ENCODE measurements around the gene RIBC1. TPM values are rescaled to one million over a fixed set of nuclear protein-coding genes. Genes with fewer than 3 reads are reported as not detected.

The RIBC1 gene
- total and polyA plus RNA-seq, 9 of the 15 experiments (the other 6 are each of a cell fraction or from before 2014, with no cell fraction given), result 0.07 to 0.51 (median 0.44) TPM

DNA sequence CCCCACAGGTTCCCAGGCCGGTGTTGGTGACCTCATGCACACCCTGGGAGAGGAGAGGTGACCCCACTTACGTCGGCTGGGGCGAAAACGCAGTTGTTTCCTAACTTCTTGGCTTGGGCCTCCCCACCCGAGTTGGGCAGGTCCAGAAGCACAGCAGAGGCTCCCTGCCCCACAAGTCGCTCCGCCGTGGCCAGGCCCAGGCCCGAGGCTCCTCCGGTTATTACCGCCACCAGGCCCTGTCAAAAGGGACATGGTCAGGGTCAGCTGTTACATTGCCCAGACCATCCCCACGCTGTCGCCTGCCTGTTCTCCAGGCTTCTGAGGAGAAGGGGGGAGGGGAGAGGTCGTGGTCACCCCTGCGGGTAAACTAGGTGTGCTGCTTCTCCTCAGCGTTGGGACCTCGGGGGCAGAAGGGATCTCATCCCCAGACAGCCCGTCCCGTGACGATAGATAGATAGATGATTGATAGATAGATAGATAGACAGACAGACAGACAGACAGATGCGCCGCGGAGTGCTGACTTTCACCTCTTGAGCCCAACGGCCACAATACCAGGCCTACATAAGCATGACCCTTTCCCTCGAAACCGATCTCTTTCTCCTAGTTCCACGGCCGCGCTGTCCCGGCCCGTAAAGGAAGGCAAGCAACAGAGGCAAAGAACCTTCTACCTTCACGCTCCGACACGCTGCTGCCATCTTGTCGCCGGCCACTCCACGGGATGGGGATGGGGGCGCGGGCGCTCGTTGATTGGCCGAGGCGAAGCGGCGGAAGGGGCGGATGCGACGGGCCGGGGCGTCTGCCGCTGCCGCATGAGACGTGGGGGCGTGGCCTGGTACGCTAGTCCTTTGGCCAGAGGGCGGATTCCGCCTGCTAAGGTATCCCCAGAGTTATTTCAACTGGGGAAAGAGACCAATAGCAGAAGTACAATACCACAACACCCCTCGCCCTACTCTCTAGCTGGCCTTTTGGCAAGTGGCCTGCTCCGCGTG, 11.3 kb downstream of the RIBC1 start, which contains the start of gene HSD17B10 (continued):
- no peak for TF ChIP-seq ZFP1 (CRISPR knock-in tag; IDR thresholded peaks at IDR 0.05)
- TF ChIP-seq, protein P1, sequence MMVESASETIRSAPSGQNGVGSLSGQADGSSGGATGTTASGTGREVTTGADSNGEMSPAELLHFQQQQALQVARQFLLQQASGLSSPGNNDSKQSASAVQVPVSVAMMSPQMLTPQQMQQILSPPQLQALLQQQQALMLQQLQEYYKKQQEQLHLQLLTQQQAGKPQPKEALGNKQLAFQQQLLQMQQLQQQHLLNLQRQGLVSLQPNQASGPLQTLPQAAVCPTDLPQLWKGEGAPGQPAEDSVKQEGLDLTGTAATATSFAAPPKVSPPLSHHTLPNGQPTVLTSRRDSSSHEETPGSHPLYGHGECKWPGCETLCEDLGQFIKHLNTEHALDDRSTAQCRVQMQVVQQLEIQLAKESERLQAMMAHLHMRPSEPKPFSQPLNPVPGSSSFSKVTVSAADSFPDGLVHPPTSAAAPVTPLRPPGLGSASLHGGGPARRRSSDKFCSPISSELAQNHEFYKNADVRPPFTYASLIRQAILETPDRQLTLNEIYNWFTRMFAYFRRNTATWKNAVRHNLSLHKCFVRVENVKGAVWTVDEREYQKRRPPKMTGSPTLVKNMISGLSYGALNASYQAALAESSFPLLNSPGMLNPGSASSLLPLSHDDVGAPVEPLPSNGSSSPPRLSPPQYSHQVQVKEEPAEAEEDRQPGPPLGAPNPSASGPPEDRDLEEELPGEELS (CRISPR knock-in tag; IDR thresholded peaks at IDR 0.05; ENCODE audit: borderline replicate concordance), result no peak
- TF ChIP-seq CREBBP (IDR thresholded peaks at IDR 0.05; ENCODE audit: low read depth, low read length), result no peak
- TF ChIP-seq, protein P2, sequence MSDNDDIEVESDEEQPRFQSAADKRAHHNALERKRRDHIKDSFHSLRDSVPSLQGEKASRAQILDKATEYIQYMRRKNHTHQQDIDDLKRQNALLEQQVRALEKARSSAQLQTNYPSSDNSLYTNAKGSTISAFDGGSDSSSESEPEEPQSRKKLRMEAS (CRISPR knock-in tag; IDR thresholded peaks at IDR 0.05), result no peak
- peak; percentile 55 for TF ChIP-seq HNRNPLL (IDR thresholded peaks at IDR 0.05; ENCODE audit: low read depth, low read length, poor library complexity, severe bottlenecking)
- peak; percentile 80 for TF ChIP-seq KDM5B (IDR thresholded peaks at IDR 0.05; ENCODE audit: insufficient replicate concordance, low read depth, low read length)
- TF ChIP-seq, protein P3, sequence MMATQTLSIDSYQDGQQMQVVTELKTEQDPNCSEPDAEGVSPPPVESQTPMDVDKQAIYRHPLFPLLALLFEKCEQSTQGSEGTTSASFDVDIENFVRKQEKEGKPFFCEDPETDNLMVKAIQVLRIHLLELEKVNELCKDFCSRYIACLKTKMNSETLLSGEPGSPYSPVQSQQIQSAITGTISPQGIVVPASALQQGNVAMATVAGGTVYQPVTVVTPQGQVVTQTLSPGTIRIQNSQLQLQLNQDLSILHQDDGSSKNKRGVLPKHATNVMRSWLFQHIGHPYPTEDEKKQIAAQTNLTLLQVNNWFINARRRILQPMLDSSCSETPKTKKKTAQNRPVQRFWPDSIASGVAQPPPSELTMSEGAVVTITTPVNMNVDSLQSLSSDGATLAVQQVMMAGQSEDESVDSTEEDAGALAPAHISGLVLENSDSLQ (IDR thresholded peaks at IDR 0.05), result peak; percentile 66
- no peak for TF ChIP-seq TOE1 (IDR thresholded peaks at IDR 0.05; ENCODE audit: borderline replicate concordance)
- TF ChIP-seq TOE1 (CRISPR knock-in tag; IDR thresholded peaks at IDR 0.05; ENCODE audit: borderline replicate concordance, low read depth), result no peak
- TF ChIP-seq ZSCAN29 (IDR thresholded peaks at IDR 0.05), result no peak
- peak; percentile 53 for TF ChIP-seq CREM (IDR thresholded peaks at IDR 0.05; ENCODE audit: low read depth)
- TF ChIP-seq KDM1A (IDR thresholded peaks at IDR 0.05), result peak in 1 of 2 experiments; percentile 19; a peak in 1 of 4 replicates
- peak; percentile 73 for TF ChIP-seq POLR2B (IDR thresholded peaks at IDR 0.05; ENCODE audit: low read depth, partially characterized antibody)
- no peak for TF ChIP-seq ZNF76 (CRISPR knock-in tag; IDR thresholded peaks at IDR 0.05; ENCODE audit: borderline replicate concordance)
- TF ChIP-seq CHD4 (IDR thresholded peaks at IDR 0.05; ENCODE audit: insufficient read depth, insufficient replicate concordance, low read depth, low read length, poor library complexity, severe bottlenecking), result no peak
- TF ChIP-seq ZBTB17 (CRISPR knock-in tag; IDR thresholded peaks at IDR 0.05), result no peak
- no peak for TF ChIP-seq ZNF324 (CRISPR knock-in tag; IDR thresholded peaks at IDR 0.05)
- TF ChIP-seq IRF2 (CRISPR knock-in tag; IDR thresholded peaks at IDR 0.05), result no peak
- TF ChIP-seq, protein P4, sequence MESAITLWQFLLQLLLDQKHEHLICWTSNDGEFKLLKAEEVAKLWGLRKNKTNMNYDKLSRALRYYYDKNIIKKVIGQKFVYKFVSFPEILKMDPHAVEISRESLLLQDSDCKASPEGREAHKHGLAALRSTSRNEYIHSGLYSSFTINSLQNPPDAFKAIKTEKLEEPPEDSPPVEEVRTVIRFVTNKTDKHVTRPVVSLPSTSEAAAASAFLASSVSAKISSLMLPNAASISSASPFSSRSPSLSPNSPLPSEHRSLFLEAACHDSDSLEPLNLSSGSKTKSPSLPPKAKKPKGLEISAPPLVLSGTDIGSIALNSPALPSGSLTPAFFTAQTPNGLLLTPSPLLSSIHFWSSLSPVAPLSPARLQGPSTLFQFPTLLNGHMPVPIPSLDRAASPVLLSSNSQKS (CRISPR knock-in tag; IDR thresholded peaks at IDR 0.05), result no peak
- TF ChIP-seq YY1 (IDR thresholded peaks at IDR 0.05; ENCODE audit: borderline replicate concordance in 1 of 3, control insufficient read depth in 1 of 3, extremely low read depth in 1 of 3, insufficient read depth in 3 of 3, insufficient read length in 1 of 3, insufficient replicate concordance in 2 of 3, low read depth in 1 of 3, low read length in 2 of 3), result peak; percentile 56 to 90 (median 86)
- no peak for TF ChIP-seq KAT7 (CRISPR knock-in tag; IDR thresholded peaks at IDR 0.05; ENCODE audit: borderline replicate concordance)
- peak; percentile 63; the same call in 1 of the 2 replicates for TF ChIP-seq EP400 (IDR thresholded peaks at IDR 0.05)
- TF ChIP-seq CTBP1 (IDR thresholded peaks at IDR 0.05; ENCODE audit: borderline replicate concordance), result peak; percentile 92
